ENCODE data around the gene ITM2A.

ITM2A gene

GRCh38 chrX:79366873-79367749 is at the start of gene ITM2A:
Gene ITM2A (minus strand): TSS chrX:79367334. CDS start chrX:79367215, 119 bp downstream.
- H3K9me3 Mint-ChIP-seq: no peaks in the 10 kb centered on the region
- no peaks in the 10 kb centered on the region for H3K27me3 Mint-ChIP-seq
- H3K36me3 Mint-ChIP-seq: peaks cover 8% of the 10 kb centered on the region
- ATAC-seq (ENCODE audit: low read depth) (peak; percentile 89), DNase-seq (ENCODE audit: low spot score in 2 of 2) (peak; percentile 29 to 30)
- peak within 1 kb of the TSS; percentile 92 for H3K4me3 Mint-ChIP-seq
- H3K4me1 Mint-ChIP-seq: peaks cover 11% of the 10 kb centered on the region
- H3K27ac Mint-ChIP-seq: peak within 1 kb of the TSS; percentile 97

GRCh38 chrX:79415056-79415455 is 47.9 kb upstream of the ITM2A start:
- DNase-seq (ENCODE audit: low spot score in 2 of 2) (no peak), ATAC-seq (ENCODE audit: low read depth) (no peak)
- Mint-ChIP-seq H3K27ac (no peak overlapping the region), H3K27me3 (no peaks in the 10 kb centered on the region), H3K4me1 (no peaks in the 10 kb centered on the region), H3K9me3 (peaks cover 1% of the 10 kb centered on the region), H3K4me3 (no peak overlapping the region), H3K36me3 (no peaks in the 10 kb centered on the region)

- DNase-seq (ENCODE audit: low spot score in 2 of 2) (no peak), ATAC-seq (ENCODE audit: low read depth) (no peak)
- Mint-ChIP-seq H3K27me3 (no peaks in the 10 kb centered on the region), H3K27ac (no peak overlapping the region), H3K9me3 (peaks cover 1% of the 10 kb centered on the region), H3K4me3 (no peak overlapping the region), H3K4me1 (no peaks in the 10 kb centered on the region), H3K36me3 (no peaks in the 10 kb centered on the region)
These were observed 46.8 kb upstream of the ITM2A start for GRCh38 chrX:79413963-79414362.

GRCh38 chrX:79412972-79413371 is 45.8 kb upstream of the ITM2A start:
- Mint-ChIP-seq H3K27me3 (no peaks in the 10 kb centered on the region), H3K27ac (no peak overlapping the region), H3K36me3 (no peaks in the 10 kb centered on the region), H3K4me1 (no peaks in the 10 kb centered on the region), H3K4me3 (peak overlapping the region; percentile 41), H3K9me3 (no peaks in the 10 kb centered on the region)
- DNase-seq (ENCODE audit: low spot score in 2 of 2) (peak in 1 of 2 donors; percentile 4), ATAC-seq (ENCODE audit: low read depth) (no peak)

- H3K4me3 Mint-ChIP-seq: no peak overlapping the region
These were observed 45.0 kb upstream of the ITM2A start for GRCh38 chrX:79412166-79412565.

GRCh38 chrX:79409657-79410056 is 42.5 kb upstream of the ITM2A start:
- Mint-ChIP-seq H3K36me3 (no peaks in the 10 kb centered on the region), H3K4me3 (no peak overlapping the region), H3K27ac (no peak overlapping the region), H3K4me1 (peaks cover 5% of the 10 kb centered on the region), H3K9me3 (peaks cover 5% of the 10 kb centered on the region), H3K27me3 (no peaks in the 10 kb centered on the region)
- no peak for ATAC-seq (ENCODE audit: low read depth)
- no peak for DNase-seq (ENCODE audit: low spot score in 2 of 2)

More at GRCh38 chrX:79412166-79412565, 45.0 kb upstream of the ITM2A start:
- no peak for DNase-seq (ENCODE audit: low spot score in 2 of 2)
- H3K27ac Mint-ChIP-seq: no peak overlapping the region
- no peaks in the 10 kb centered on the region for H3K9me3 Mint-ChIP-seq
- H3K27me3 Mint-ChIP-seq: no peaks in the 10 kb centered on the region
- no peaks in the 10 kb centered on the region for H3K36me3 Mint-ChIP-seq
- ATAC-seq (ENCODE audit: low read depth): no peak
- peaks cover 5% of the 10 kb centered on the region for H3K4me1 Mint-ChIP-seq

GRCh38 chrX:79408623-79409322 is 41.6 kb upstream of the ITM2A start:
- Mint-ChIP-seq H3K27me3 (no peaks in the 10 kb centered on the region), H3K36me3 (no peaks in the 10 kb centered on the region), H3K27ac (no peak overlapping the region), H3K4me3 (no peak overlapping the region), H3K4me1 (peaks cover 5% of the 10 kb centered on the region), H3K9me3 (peaks cover 5% of the 10 kb centered on the region)
- DNase-seq (ENCODE audit: low spot score in 2 of 2): no peak
- ATAC-seq (ENCODE audit: low read depth): no peak

- Mint-ChIP-seq H3K27ac (no peak overlapping the region), H3K36me3 (no peaks in the 10 kb centered on the region), H3K27me3 (no peaks in the 10 kb centered on the region), H3K9me3 (peaks cover 5% of the 10 kb centered on the region), H3K4me1 (no peaks in the 10 kb centered on the region), H3K4me3 (no peak overlapping the region)
- ATAC-seq (ENCODE audit: low read depth): no peak
- no peak for DNase-seq (ENCODE audit: low spot score in 2 of 2)
These were observed 33.5 kb upstream of the ITM2A start for GRCh38 chrX:79400623-79401022.

- Mint-ChIP-seq H3K27ac (no peak overlapping the region), H3K27me3 (no peaks in the 10 kb centered on the region), H3K36me3 (peaks cover 5% of the 10 kb centered on the region), H3K4me1 (no peaks in the 10 kb centered on the region), H3K9me3 (peaks cover 2% of the 10 kb centered on the region), H3K4me3 (no peak overlapping the region)
- ATAC-seq (ENCODE audit: low read depth) (no peak), DNase-seq (ENCODE audit: low spot score in 2 of 2) (no peak)
These were observed 8.2 kb upstream of the ITM2A start for GRCh38 chrX:79375340-79375739.

- Mint-ChIP-seq H3K36me3 (peaks cover 3% of the 10 kb centered on the region), H3K9me3 (peaks cover 2% of the 10 kb centered on the region), H3K4me1 (peaks cover 5% of the 10 kb centered on the region), H3K27ac (no peak overlapping the region), H3K27me3 (no peaks in the 10 kb centered on the region), H3K4me3 (no peak overlapping the region)
- no peak for ATAC-seq (ENCODE audit: low read depth)
- no peak for DNase-seq (ENCODE audit: low spot score in 2 of 2)
These were observed 4.5 kb upstream of the ITM2A start for GRCh38 chrX:79371640-79372039.

- H3K27me3 Mint-ChIP-seq: no peaks in the 10 kb centered on the region
- ATAC-seq (ENCODE audit: low read depth): no peak
- H3K9me3 Mint-ChIP-seq: peaks cover 2% of the 10 kb centered on the region
- DNase-seq (ENCODE audit: low spot score in 2 of 2): no peak
- H3K27ac Mint-ChIP-seq: no peak overlapping the region
- no peak overlapping the region for H3K4me3 Mint-ChIP-seq
- peaks cover 2% of the 10 kb centered on the region for H3K36me3 Mint-ChIP-seq
- peaks cover 10% of the 10 kb centered on the region for H3K4me1 Mint-ChIP-seq
These were observed 4.0 kb upstream of the ITM2A start for GRCh38 chrX:79371101-79371500.

- H3K27me3 Mint-ChIP-seq: no peaks in the 10 kb centered on the region
- H3K27ac Mint-ChIP-seq: no peak overlapping the region
- DNase-seq (ENCODE audit: low spot score in 2 of 2) (no peak), ATAC-seq (ENCODE audit: low read depth) (no peak)
- H3K4me3 Mint-ChIP-seq: no peak overlapping the region
- peaks cover 2% of the 10 kb centered on the region for H3K36me3 Mint-ChIP-seq
- H3K9me3 Mint-ChIP-seq: peaks cover 2% of the 10 kb centered on the region
- peaks cover 11% of the 10 kb centered on the region for H3K4me1 Mint-ChIP-seq
These were observed 2.7 kb upstream of the ITM2A start for GRCh38 chrX:79369871-79370270.

GRCh38 chrX:79368441-79368840 is 1.3 kb upstream of the ITM2A start:
- ATAC-seq (ENCODE audit: low read depth) (no peak), DNase-seq (ENCODE audit: low spot score in 2 of 2) (no peak)
- Mint-ChIP-seq H3K9me3 (no peaks in the 10 kb centered on the region), H3K27me3 (no peaks in the 10 kb centered on the region), H3K4me3 (no peak overlapping the region), H3K27ac (peak overlapping the region; percentile 97), H3K4me1 (peaks cover 11% of the 10 kb centered on the region), H3K36me3 (no peaks in the 10 kb centered on the region)

- H3K9me3 Mint-ChIP-seq: no peaks in the 10 kb centered on the region
- H3K27ac Mint-ChIP-seq: peak overlapping the region; percentile 97
- peak overlapping the region; percentile 92 for H3K4me3 Mint-ChIP-seq
- H3K36me3 Mint-ChIP-seq: peaks cover 3% of the 10 kb centered on the region
- H3K4me1 Mint-ChIP-seq: peaks cover 11% of the 10 kb centered on the region
- H3K27me3 Mint-ChIP-seq: no peaks in the 10 kb centered on the region
- ATAC-seq (ENCODE audit: low read depth) (no peak), DNase-seq (ENCODE audit: low spot score in 2 of 2) (no peak)
These were observed 773 bp upstream of the ITM2A start for GRCh38 chrX:79367907-79368306.

Measured in memory B cell (primary cell).